ENCODE data around the gene BCL2.

GRCh38 chr18:63238693-63239075 is 80.9 kb downstream of the BCL2 start:
- TF ChIP-seq NRF1 (conservative IDR thresholded peaks at IDR 0.05 in 1 of 2, IDR thresholded peaks at IDR 0.05 in 1 of 2), result no peak
- no peak for TF ChIP-seq CTCF (IDR thresholded peaks at IDR 0.05 in 2 of 3, conservative IDR thresholded peaks at IDR 0.05 in 1 of 3; ENCODE audit: insufficient read depth in 2 of 3, low read depth in 1 of 3, low read length in 3 of 3)
- no peak for TF ChIP-seq SMARCE1 (IDR thresholded peaks at IDR 0.05)
- no peak for TF ChIP-seq POLR2AphosphoS5 (IDR thresholded peaks at IDR 0.05; ENCODE audit: control insufficient read depth, insufficient read depth, low read depth, low read length)
- TF ChIP-seq PRMT5 (CRISPR knock-in tag; IDR thresholded peaks at IDR 0.05), result no peak
- TF ChIP-seq BHLHE40 (IDR thresholded peaks at IDR 0.05; ENCODE audit: low read length), result no peak
- no peak for TF ChIP-seq EZH2 (IDR thresholded peaks at IDR 0.05; ENCODE audit: borderline replicate concordance, low read depth, low read length)
- no peak for TF ChIP-seq FOS (IDR thresholded peaks at IDR 0.05; ENCODE audit: extremely low read depth, insufficient read length)
- no peak for TF ChIP-seq ZNF232 (CRISPR knock-in tag; IDR thresholded peaks at IDR 0.05)
- no peak for TF ChIP-seq NKRF (IDR thresholded peaks at IDR 0.05; ENCODE audit: borderline replicate concordance)
- no peak for TF ChIP-seq PHB2 (IDR thresholded peaks at IDR 0.05; ENCODE audit: low read depth)

Data from K562 (cell line).